TTC549 (cell line): ENCODE results near the gene MRPS33.
"Not testable (repeated sequence)": the region's sequence is repeated elsewhere in the genome, so short reads cannot be mapped to it uniquely, and the experiment has no call there.

Source experiments
- FAIRE-seq: peaks from 2 replicates; lab custom pipeline; 2012; peaks lifted over from hg19 to GRCh38; lab: Jason Lieb, UNC

MRPS33 gene

GRCh38 chr7:141012044-141012685, 2.6 kb downstream of the MRPS33 start:
- no peak for FAIRE-seq

GRCh38 chr7:141011443-141011842, 3.3 kb downstream of the MRPS33 start:
- no peak for FAIRE-seq

GRCh38 chr7:141003172-141004065, 11.3 kb downstream of the MRPS33 start:
- FAIRE-seq: no peak

- no peak for FAIRE-seq
Observed at GRCh38 chr7:141001546-141001945, 13.2 kb downstream of the MRPS33 start.

- no peak for FAIRE-seq
Observed at GRCh38 chr7:141001122-141001521, 13.6 kb downstream of the MRPS33 start.

- no peak for FAIRE-seq
Observed at GRCh38 chr7:140998715-140999114, 16.0 kb downstream of the MRPS33 start.

GRCh38 chr7:140992422-140992821, 22.3 kb downstream of the MRPS33 start:
- no peak for FAIRE-seq

GRCh38 chr7:140990193-140990962, 24.4 kb downstream of the MRPS33 start:
- FAIRE-seq: no peak

- FAIRE-seq: no peak
Observed at GRCh38 chr7:140989068-140989467, 25.7 kb downstream of the MRPS33 start.

GRCh38 chr7:140983802-140984201, 30.9 kb downstream of the MRPS33 start:
- peak; percentile 94 for FAIRE-seq

GRCh38 chr7:140982508-140982907, 32.2 kb downstream of the MRPS33 start:
- no peak for FAIRE-seq

- FAIRE-seq: no peak
Observed at GRCh38 chr7:140981951-140982350, 32.8 kb downstream of the MRPS33 start.

GRCh38 chr7:140977741-140978140, 37.0 kb downstream of the MRPS33 start:
- no peak for FAIRE-seq

- no peak for FAIRE-seq
Observed at GRCh38 chr7:140972876-140973829, 41.6 kb downstream of the MRPS33 start.

- FAIRE-seq: no peak
Observed at GRCh38 chr7:140972344-140972743, 42.4 kb downstream of the MRPS33 start.

- no peak for FAIRE-seq
Observed at GRCh38 chr7:140967438-140967837, 47.3 kb downstream of the MRPS33 start.

GRCh38 chr7:140966561-140967233, 48.1 kb downstream of the MRPS33 start:
- no peak for FAIRE-seq

- no peak for FAIRE-seq
Observed at GRCh38 chr7:140961117-140961516, 53.6 kb downstream of the MRPS33 start.

- FAIRE-seq: not testable (repeated sequence)
Observed at GRCh38 chr7:140956997-140957396, 57.8 kb downstream of the MRPS33 start.
